HepG2 (cell line): Measurements from ENCODE around the gene SUSD2. TPM values are rescaled to one million over a fixed set of nuclear protein-coding genes. Genes with fewer than 3 reads are reported as not detected.

Experiments
- ATF1 ChIP-seq: IDR thresholded peaks from 2 replicates; pipeline ENCODE4 v1.6.1; 2016; ENCODE audit warnings: mild to moderate bottlenecking, control low read depth
- CBX1 ChIP-seq: IDR thresholded peaks from one replicate; pipeline ENCODE4 v1.6.1; 2016; ENCODE audit warnings: antibody characterized with exemption, low read depth
- FOSL2 ChIP-seq: sonication (generic); formaldehyde crosslinking; IDR thresholded peaks from 2 replicates; pipeline ENCODE4 v1.4.0; 2020; ENCODE audit warnings: missing genetic modification reagents
- FOXA1 ChIP-seq, 2 experiments: fragments of 450-650 bp in 1 of 2; sonication (generic) in 1 of 2; formaldehyde crosslinking in 1 of 2; IDR thresholded peaks; 2 replicates each; pipeline versions ENCODE4 v1.4.0 to v1.6.1; 2016 to 2020; ENCODE audit warnings: missing genetic modification reagents in 1 of 2
- GZF1 ChIP-seq: sonication (generic); formaldehyde crosslinking; IDR thresholded peaks from 2 replicates; pipeline ENCODE4 v1.5.1; 2020; ENCODE audit warnings: mild to moderate bottlenecking, missing genetic modification reagents
- IRF2 ChIP-seq: IDR thresholded peaks from 2 replicates; pipeline ENCODE4 v1.6.1; 2018; ENCODE audit warnings: missing genetic modification reagents, missing compliant biosample characterization
- NCOA2 ChIP-seq: sonication (generic); formaldehyde crosslinking; IDR thresholded peaks from 2 replicates; pipeline ENCODE4 v1.8.0; 2022; ENCODE audit warnings: inconsistent platforms
- NFKB2 ChIP-seq: sonication (generic); formaldehyde crosslinking; IDR thresholded peaks from 2 replicates; pipeline ENCODE4 v1.4.0; 2020; ENCODE audit warnings: missing genetic modification reagents, borderline replicate concordance
- RELA ChIP-seq: sonication (generic); formaldehyde crosslinking; IDR thresholded peaks from 2 replicates; pipeline ENCODE4 v1.4.0; 2020; ENCODE audit warnings: missing genetic modification reagents
- TAF15 ChIP-seq: fragments of 200-400 bp; formaldehyde crosslinking; IDR thresholded peaks from one replicate; pipeline ENCODE4 v1.6.1; 2018; ENCODE audit warnings: mild to moderate bottlenecking, low read depth, low read length; ENCODE audit not compliant: poor library complexity, severe bottlenecking
- TMF1 ChIP-seq: sonication (generic); formaldehyde crosslinking; IDR thresholded peaks from 2 replicates; pipeline ENCODE4 v1.8.1; 2022; ENCODE audit warnings: low read depth, missing genetic modification reagents
- ZNF614 ChIP-seq: IDR thresholded peaks from 2 replicates; pipeline ENCODE4 v1.6.1; 2018; ENCODE audit warnings: missing biosample characterization, missing genetic modification reagents, inconsistent platforms, borderline replicate concordance
- ZNF7 ChIP-seq: IDR thresholded peaks from 2 replicates; pipeline ENCODE4 v1.6.1; 2016; ENCODE audit warnings: missing biosample characterization, missing genetic modification reagents
- ZNF781 ChIP-seq: sonication (generic); formaldehyde crosslinking; IDR thresholded peaks from 2 replicates; pipeline ENCODE4 v1.5.1; 2020; ENCODE audit warnings: borderline replicate concordance, mild to moderate bottlenecking, missing genetic modification reagents; ENCODE audit errors: not compliant biosample characterization
- ZNF878 ChIP-seq: sonication (generic); formaldehyde crosslinking; IDR thresholded peaks from 2 replicates; pipeline ENCODE4 v1.8.1; 2023; ENCODE audit warnings: mild to moderate bottlenecking, missing genetic modification reagents, moderate library complexity
- ZSCAN25 ChIP-seq: sonication (generic); formaldehyde crosslinking; IDR thresholded peaks from 2 replicates; pipeline ENCODE4 v1.8.0; 2022; ENCODE audit warnings: mild to moderate bottlenecking, missing genetic modification reagents
- polyA plus RNA-seq, 8 experiments: library from polyadenylated mRNA; depleted of rRNA in 3 of 8; stranded (reverse) in 7 of 8; unstranded in 1 of 8; fragments of >200 nt; fragmentation: Illumina TruSeq in 4 of 8; extraction: Trizol in 4 of 8; gene quantifications; 2 replicates each; pipeline versions ENCODE4 v1.2.1 to v1.2.3, GENCODE V29; 2011 to 2016; ENCODE audit warnings: low read depth in 4 of 8, missing spikeins in 1 of 8, mixed read lengths in 1 of 8; ENCODE audit not compliant: insufficient read depth in 1 of 8
- total RNA-seq, 5 experiments: library from RNA; depleted of rRNA; stranded (reverse); fragments of >200 nt; fragmentation: Illumina TruSeq; extraction: Trizol; gene quantifications; 2 replicates each; pipeline ENCODE4 v1.2.3, GENCODE V29; 2016; ENCODE audit warnings: low read depth in 1 of 5
- TF ChIP-seq, protein P1 (sequence below): sonication (generic); formaldehyde crosslinking; IDR thresholded peaks from 2 replicates; pipeline ENCODE4 v1.4.0; 2020; ENCODE audit warnings: missing genetic modification reagents
- TF ChIP-seq, protein P2 (sequence below): sonication (generic); formaldehyde crosslinking; IDR thresholded peaks from 2 replicates; pipeline ENCODE4 v1.4.0; 2020; ENCODE audit warnings: mild to moderate bottlenecking, missing genetic modification reagents
- TF ChIP-seq, protein P3 (sequence below): sonication (generic); formaldehyde crosslinking; IDR thresholded peaks from 2 replicates; pipeline ENCODE4 v1.4.0; 2020; ENCODE audit warnings: mild to moderate bottlenecking, missing genetic modification reagents, borderline replicate concordance
- TF ChIP-seq, protein P4 (sequence below): sonication (generic); formaldehyde crosslinking; IDR thresholded peaks from 2 replicates; pipeline ENCODE4 v1.9.0; 2021; ENCODE audit warnings: missing genetic modification reagents, borderline replicate concordance

Gene SUSD2
- total and polyA plus RNA-seq, 2 of the 13 experiments (the other 11 are each of a cell fraction or from before 2014, with no cell fraction given): 2.1 to 11.0 TPM

DNA sequence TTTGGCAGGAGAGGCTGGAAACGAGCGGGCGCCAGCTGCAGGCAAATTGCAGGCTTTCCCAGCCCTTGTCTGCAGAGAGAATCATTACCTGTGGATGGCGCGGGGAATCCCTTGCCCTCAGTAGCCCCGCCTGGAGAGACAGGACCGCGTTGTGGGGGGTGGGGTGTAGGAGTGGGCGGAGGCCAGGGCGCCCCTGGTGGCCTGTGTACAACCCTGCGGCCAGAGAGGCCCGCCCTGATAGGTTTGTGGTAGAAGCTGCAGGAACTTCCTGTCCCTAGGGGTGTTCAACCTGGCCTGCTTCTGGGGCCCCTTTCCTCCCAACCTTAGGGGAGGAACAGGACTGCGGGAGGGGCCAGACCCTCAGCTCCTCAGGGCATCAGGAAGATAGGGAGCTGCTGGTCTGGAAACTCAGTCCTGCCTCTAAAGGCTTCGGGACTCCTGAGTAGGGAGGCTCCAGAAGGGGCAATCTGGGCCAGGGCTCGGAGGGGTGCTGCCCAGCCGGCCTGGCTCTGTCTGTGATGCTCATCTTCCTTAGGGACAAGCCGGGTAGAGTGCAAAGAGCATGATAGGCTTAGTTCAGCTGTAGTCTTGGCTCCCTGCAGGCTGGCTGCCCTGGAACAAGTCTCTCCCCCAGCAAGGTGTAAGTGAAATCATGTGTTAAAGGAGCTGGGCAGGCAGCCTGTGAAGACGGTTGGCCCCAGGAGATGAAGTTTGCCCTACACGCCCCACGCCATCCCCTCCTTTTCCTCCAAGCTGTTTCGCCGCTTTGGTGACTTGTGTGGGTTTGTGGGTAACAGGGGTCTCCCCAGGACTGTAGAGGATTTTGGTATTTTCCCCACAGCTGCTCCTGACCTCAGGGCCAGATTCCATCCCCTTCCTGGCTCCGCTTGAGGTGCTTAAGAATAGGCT is 24.1 kb upstream of the SUSD2 start (continued):
- TF ChIP-seq, protein P1, sequence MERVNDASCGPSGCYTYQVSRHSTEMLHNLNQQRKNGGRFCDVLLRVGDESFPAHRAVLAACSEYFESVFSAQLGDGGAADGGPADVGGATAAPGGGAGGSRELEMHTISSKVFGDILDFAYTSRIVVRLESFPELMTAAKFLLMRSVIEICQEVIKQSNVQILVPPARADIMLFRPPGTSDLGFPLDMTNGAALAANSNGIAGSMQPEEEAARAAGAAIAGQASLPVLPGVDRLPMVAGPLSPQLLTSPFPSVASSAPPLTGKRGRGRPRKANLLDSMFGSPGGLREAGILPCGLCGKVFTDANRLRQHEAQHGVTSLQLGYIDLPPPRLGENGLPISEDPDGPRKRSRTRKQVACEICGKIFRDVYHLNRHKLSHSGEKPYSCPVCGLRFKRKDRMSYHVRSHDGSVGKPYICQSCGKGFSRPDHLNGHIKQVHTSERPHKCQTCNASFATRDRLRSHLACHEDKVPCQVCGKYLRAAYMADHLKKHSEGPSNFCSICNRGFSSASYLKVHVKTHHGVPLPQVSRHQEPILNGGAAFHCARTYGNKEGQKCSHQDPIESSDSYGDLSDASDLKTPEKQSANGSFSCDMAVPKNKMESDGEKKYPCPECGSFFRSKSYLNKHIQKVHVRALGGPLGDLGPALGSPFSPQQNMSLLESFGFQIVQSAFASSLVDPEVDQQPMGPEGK (CRISPR knock-in tag): peak; percentile 84
- TF ChIP-seq ZNF7 (no peak), ZNF614 (CRISPR knock-in tag) (peak; percentile 77; the same call in 1 of the 2 replicates), RELA (0 out of 2 replicates have a peak, but pooled peaks have one; percentile 57), NFKB2 (CRISPR knock-in tag) (no peak; the same call in 1 of the 2 replicates), IRF2 (CRISPR knock-in tag) (peak; percentile 36; the same call in 1 of the 2 replicates), FOXA1 (IDR thresholded peaks at IDR 0.05) (no peak), FOXA1 (CRISPR knock-in tag; IDR thresholded peaks at IDR 0.05) (peak; percentile 90), FOSL2 (CRISPR knock-in tag) (no peak), CBX1 (peak; percentile 47), NCOA2 (CRISPR knock-in tag) (peak; percentile 49), ZSCAN25 (CRISPR knock-in tag) (no peak), TAF15 (no peak), ZNF878 (no peak), ATF1 (CRISPR knock-in tag) (no peak), GZF1 (no peak), TMF1 (no peak), ZNF781 (CRISPR knock-in tag) (peak; percentile 42)
- TF ChIP-seq, protein P2, sequence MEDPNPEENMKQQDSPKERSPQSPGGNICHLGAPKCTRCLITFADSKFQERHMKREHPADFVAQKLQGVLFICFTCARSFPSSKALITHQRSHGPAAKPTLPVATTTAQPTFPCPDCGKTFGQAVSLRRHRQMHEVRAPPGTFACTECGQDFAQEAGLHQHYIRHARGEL (CRISPR knock-in tag): no peak
- TF ChIP-seq, protein P3, sequence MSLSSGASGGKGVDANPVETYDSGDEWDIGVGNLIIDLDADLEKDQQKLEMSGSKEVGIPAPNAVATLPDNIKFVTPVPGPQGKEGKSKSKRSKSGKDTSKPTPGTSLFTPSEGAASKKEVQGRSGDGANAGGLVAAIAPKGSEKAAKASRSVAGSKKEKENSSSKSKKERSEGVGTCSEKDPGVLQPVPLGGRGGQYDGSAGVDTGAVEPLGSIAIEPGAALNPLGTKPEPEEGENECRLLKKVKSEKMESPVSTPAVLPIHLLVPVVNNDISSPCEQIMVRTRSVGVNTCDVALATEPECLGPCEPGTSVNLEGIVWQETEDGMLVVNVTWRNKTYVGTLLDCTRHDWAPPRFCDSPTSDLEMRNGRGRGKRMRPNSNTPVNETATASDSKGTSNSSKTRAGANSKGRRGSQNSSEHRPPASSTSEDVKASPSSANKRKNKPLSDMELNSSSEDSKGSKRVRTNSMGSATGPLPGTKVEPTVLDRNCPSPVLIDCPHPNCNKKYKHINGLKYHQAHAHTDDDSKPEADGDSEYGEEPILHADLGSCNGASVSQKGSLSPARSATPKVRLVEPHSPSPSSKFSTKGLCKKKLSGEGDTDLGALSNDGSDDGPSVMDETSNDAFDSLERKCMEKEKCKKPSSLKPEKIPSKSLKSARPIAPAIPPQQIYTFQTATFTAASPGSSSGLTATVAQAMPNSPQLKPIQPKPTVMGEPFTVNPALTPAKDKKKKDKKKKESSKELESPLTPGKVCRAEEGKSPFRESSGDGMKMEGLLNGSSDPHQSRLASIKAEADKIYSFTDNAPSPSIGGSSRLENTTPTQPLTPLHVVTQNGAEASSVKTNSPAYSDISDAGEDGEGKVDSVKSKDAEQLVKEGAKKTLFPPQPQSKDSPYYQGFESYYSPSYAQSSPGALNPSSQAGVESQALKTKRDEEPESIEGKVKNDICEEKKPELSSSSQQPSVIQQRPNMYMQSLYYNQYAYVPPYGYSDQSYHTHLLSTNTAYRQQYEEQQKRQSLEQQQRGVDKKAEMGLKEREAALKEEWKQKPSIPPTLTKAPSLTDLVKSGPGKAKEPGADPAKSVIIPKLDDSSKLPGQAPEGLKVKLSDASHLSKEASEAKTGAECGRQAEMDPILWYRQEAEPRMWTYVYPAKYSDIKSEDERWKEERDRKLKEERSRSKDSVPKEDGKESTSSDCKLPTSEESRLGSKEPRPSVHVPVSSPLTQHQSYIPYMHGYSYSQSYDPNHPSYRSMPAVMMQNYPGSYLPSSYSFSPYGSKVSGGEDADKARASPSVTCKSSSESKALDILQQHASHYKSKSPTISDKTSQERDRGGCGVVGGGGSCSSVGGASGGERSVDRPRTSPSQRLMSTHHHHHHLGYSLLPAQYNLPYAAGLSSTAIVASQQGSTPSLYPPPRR (CRISPR knock-in tag): no peak
- TF ChIP-seq, protein P4, sequence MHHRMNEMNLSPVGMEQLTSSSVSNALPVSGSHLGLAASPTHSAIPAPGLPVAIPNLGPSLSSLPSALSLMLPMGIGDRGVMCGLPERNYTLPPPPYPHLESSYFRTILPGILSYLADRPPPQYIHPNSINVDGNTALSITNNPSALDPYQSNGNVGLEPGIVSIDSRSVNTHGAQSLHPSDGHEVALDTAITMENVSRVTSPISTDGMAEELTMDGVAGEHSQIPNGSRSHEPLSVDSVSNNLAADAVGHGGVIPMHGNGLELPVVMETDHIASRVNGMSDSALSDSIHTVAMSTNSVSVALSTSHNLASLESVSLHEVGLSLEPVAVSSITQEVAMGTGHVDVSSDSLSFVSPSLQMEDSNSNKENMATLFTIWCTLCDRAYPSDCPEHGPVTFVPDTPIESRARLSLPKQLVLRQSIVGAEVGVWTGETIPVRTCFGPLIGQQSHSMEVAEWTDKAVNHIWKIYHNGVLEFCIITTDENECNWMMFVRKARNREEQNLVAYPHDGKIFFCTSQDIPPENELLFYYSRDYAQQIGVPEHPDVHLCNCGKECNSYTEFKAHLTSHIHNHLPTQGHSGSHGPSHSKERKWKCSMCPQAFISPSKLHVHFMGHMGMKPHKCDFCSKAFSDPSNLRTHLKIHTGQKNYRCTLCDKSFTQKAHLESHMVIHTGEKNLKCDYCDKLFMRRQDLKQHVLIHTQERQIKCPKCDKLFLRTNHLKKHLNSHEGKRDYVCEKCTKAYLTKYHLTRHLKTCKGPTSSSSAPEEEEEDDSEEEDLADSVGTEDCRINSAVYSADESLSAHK (CRISPR knock-in tag): no peak
